NCI-H2029 treated with DMSO at 0.1 percent for 48 hours (cell line): ENCODE results near the gene TNFSF15.
"Not testable (repeated sequence)": the region's sequence is repeated elsewhere in the genome, so short reads cannot be mapped to it uniquely, and the experiment has no call there.

ENCODE experiments used
- DNase-seq: peaks from one replicate; lab custom pipeline; 2025; lab: John Stamatoyannopoulos, UW

The TNFSF15 gene

GRCh38 chr9:114754581-114754980 is 51.3 kb downstream of the TNFSF15 start:
- DNase-seq: no peak

- DNase-seq: no peak
Measured at GRCh38 chr9:114746591-114747346, 59.1 kb downstream of the TNFSF15 start.

- no peak for DNase-seq
Measured at GRCh38 chr9:114745879-114746550, 59.8 kb downstream of the TNFSF15 start.

- no peak for DNase-seq
Measured at GRCh38 chr9:114745108-114745848, 60.6 kb downstream of the TNFSF15 start.

GRCh38 chr9:114743446-114743845 is 62.4 kb downstream of the TNFSF15 start:
- DNase-seq: no peak

- no peak for DNase-seq
Measured at GRCh38 chr9:114742947-114743346, 62.9 kb downstream of the TNFSF15 start.

GRCh38 chr9:114741521-114741920 is 64.3 kb downstream of the TNFSF15 start:
- not testable (repeated sequence) for DNase-seq

GRCh38 chr9:114738581-114739316 is 67.1 kb downstream of the TNFSF15 start:
- DNase-seq: peak; percentile 67

- no peak for DNase-seq
Measured at GRCh38 chr9:114737847-114738246, 68.0 kb downstream of the TNFSF15 start.

- DNase-seq: no peak
Measured at GRCh38 chr9:114737118-114737517, 68.7 kb downstream of the TNFSF15 start.

- DNase-seq: no peak
Measured at GRCh38 chr9:114735704-114736103, 70.1 kb downstream of the TNFSF15 start.

- DNase-seq: not testable (repeated sequence)
Measured at GRCh38 chr9:114735139-114735538, 70.7 kb downstream of the TNFSF15 start.
